Heart right ventricle (tissue), 16 donors: ENCODE measurements around the gene NELL2. TPM values are rescaled to one million over a fixed set of nuclear protein-coding genes. Genes with fewer than 3 reads are reported as not detected.
"Not testable (repeated sequence)": the region's sequence is repeated elsewhere in the genome, so short reads cannot be mapped to it uniquely, and the experiment has no call there.

Source experiments
- ATAC-seq, 8 donors: fragments of 200-7000 bp; cut with Tn5 transposase; one replicate each; pipeline ENCODE4 v1.9.1; 2020; ENCODE audit warnings: mild to moderate bottlenecking in 8 of 8, moderate library complexity in 8 of 8, moderate number of reproducible peaks in 1 of 8
- DNase-seq, 2 donors: peaks; one replicate each; pipeline ENCODE4 v3.0.0-alpha.2; 2020
- H3K27ac ChIP-seq, 10 donors: fragments of 200-600 bp; sonication (generic) in 2 of 10; one replicate each; pipeline versions ENCODE4 v1.5.0 to v1.8.0; 2020 to 2022; ENCODE audit warnings: mild to moderate bottlenecking in 3 of 10
- H3K27me3 ChIP-seq, 7 donors: fragments of 200-600 bp; one replicate each; pipeline ENCODE4 v1.8.0; 2021 to 2022; ENCODE audit warnings: mild to moderate bottlenecking in 2 of 7
- H3K36me3 ChIP-seq, 9 donors: fragments of 200-600 bp; sonication (generic) in 1 of 9; one replicate each; pipeline versions ENCODE4 v1.5.0 to v1.8.0; 2020 to 2022; ENCODE audit warnings: mild to moderate bottlenecking in 2 of 9
- H3K4me1 ChIP-seq, 9 donors: fragments of 200-600 bp; sonication (generic) in 1 of 9; one replicate each; pipeline versions ENCODE4 v1.5.0 to v1.8.0; 2020 to 2022; ENCODE audit warnings: mild to moderate bottlenecking in 4 of 9
- H3K4me3 ChIP-seq, 10 donors: fragments of 200-600 bp; sonication (generic) in 2 of 10; one replicate each; pipeline versions ENCODE4 v1.5.0 to v1.8.0; 2020 to 2022; ENCODE audit warnings: mild to moderate bottlenecking in 7 of 10, moderate library complexity in 2 of 10
- H3K9me3 ChIP-seq, 11 donors: fragments of 200-600 bp in 10 of 11; sonication (generic) in 2 of 11; one replicate each; pipeline versions ENCODE4 v1.5.0 to v1.8.0; 2013 to 2022; ENCODE audit warnings: mild to moderate bottlenecking in 2 of 11, control low read depth in 1 of 11, moderate library complexity in 1 of 11
- WGBS, 2 donors: extraction: QIAGEN DNeasy Blood & Tissue Kit; methylation state at CpG; one replicate each; pipeline ENCODE4 v1.1.7; 2013; ENCODE audit warnings: inconsistent platforms in 1 of 2; 5-methylcytosine and 5-hydroxymethylcytosine counted together
- intact Hi-C, 10 donors: fragments of 100-400 bp; cut with DNase I; formaldehyde crosslinking; loops; one replicate each; pipeline versions ENCODE4 v1.11.1 to v1.14.2; 2022
- polyA plus RNA-seq, 2 donors: library from polyadenylated mRNA; stranded (reverse); fragments of 200-250 nt; gene quantifications; one replicate each; pipeline ENCODE4 v1.2.3, GENCODE V29; 2013
- total RNA-seq, 10 donors: library from RNA; stranded (reverse); fragmentation: NEBNext Ultra II Directional in 3 of 10; extraction: Animal tissue kit (Norgen Biotek cat#: 25700) in 3 of 10; gene quantifications; one replicate each; pipeline versions ENCODE4 v1.2.1 to v1.2.4, GENCODE V29; 2021 to 2023
- TF ChIP-seq, protein P1 (sequence below), 9 donors: fragments of 200-600 bp; sonication (generic) in 2 of 9; IDR thresholded peaks; one replicate each; pipeline versions ENCODE4 v1.5.0 to v1.8.0; 2021 to 2022; ENCODE audit warnings: antibody characterized with exemption in 9 of 9, mild to moderate bottlenecking in 5 of 9, moderate library complexity in 1 of 9
- donor health status: Arrhythmogenic right ventricular cardiomyopathy.
- donor health status: ischemic (EF 13 %, LVEDD 7.1; RV severe dilation, severe dysfunction).
- donor health status: healthy with polysubstance abuse.
- donor health status: DM: no; HTN: yes; CAD: no.
- donor health status: DM: no; HTN: no; CAD: no.
- donor health status: ischemic (EF 25% LVEDD 6.9; RV normal size, moderate dysfunction).
- donor health status: ischemic (EF 25% LVEDD 5.7; RV mildly dilated, moderate dysfunction).
- donor health status: healthy.
- donor health status: DM: yes; HTN: yes; CAD: no.
- donor health status: Ischemic cardiomyopathy.
- donor health status: ischemic (EF 35%, LVEDD 5.7; RV mildly dilated, moderate dysfunction).
- donor health status: nonischemic (EF 11% LVEDD 7.7; RV severe dilation, severe dysfunction).
- donor health status: DM: yes; HTN: yes; CAD: no.
- donor health status: PGD.
- donor health status: ischemic (EF 29% LVEDD 5.4; RV normal size, mild dysfunction).
- donor health status: nonischemic (EF 23%, LVEDD 6.1; RV moderate dilation, normal function).

NELL2 gene
- total and polyA plus RNA-seq, 12 donors: 0.06 to 2.8 (median 0.46) TPM; not detected in 3

DNA sequence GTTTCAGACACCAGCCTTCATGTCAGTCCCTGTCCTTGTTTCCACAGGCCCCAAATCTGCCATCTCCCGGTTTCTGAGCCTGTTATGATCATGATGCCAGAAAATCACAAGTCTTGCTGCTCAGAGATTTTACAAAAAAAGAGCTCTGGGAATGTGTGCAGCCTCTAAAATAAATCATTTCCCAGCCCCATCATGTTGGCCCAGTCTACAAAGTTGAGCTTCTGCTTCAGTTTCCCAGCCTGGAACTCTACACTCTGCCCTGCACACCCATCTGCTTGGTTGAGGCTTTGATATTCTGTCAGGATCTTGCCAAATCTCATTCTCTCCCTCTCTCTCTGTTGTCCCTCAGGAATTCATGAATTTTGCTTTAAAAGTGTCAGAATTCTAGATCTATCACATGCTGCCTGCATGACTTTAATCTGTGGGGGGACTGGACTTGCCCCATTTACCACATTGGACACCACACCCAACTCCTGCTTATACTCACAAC lies 45.5 kb downstream of the NELL2 start:
- WGBS, 2 donors: 64 to 66% methylated on average over 1 of the region's 1 CpG
- H3K4me3 ChIP-seq: no peak overlapping the region

DNA sequence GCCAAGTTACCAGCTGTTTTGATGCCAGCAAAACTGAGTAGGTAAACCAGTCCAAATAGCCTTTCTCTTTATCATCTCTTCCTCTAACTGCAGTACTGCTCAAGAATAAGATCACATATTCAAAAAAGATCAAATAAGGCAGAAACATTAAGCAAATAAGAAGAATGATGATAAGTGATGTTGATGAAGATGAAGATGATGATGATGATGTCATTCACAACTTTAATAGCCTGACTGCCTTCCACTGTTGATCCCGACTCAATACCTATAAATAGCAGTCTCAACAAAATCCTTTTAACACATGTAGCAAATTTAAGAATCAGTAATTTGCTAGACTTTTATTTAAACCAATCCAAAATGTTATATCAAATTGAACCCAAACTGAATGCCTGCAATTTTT lies 47.1 kb downstream of the NELL2 start:
- 37 to 45% methylated on average over 1 of the region's 1 CpG for WGBS, 2 donors
- no peaks in the 10 kb centered on the region for H3K4me1 ChIP-seq
- no peaks in the 10 kb centered on the region for H3K36me3 ChIP-seq
- ATAC-seq: no peak
- H3K4me3 ChIP-seq: no peak overlapping the region
- no peak for DNase-seq
- H3K9me3 ChIP-seq: no peaks in the 10 kb centered on the region
- no peak overlapping the region for H3K27ac ChIP-seq
- H3K27me3 ChIP-seq: peaks cover 0 to 2% (median 0%) of the 10 kb centered on the region in 7 donors
- TF ChIP-seq, protein P1, sequence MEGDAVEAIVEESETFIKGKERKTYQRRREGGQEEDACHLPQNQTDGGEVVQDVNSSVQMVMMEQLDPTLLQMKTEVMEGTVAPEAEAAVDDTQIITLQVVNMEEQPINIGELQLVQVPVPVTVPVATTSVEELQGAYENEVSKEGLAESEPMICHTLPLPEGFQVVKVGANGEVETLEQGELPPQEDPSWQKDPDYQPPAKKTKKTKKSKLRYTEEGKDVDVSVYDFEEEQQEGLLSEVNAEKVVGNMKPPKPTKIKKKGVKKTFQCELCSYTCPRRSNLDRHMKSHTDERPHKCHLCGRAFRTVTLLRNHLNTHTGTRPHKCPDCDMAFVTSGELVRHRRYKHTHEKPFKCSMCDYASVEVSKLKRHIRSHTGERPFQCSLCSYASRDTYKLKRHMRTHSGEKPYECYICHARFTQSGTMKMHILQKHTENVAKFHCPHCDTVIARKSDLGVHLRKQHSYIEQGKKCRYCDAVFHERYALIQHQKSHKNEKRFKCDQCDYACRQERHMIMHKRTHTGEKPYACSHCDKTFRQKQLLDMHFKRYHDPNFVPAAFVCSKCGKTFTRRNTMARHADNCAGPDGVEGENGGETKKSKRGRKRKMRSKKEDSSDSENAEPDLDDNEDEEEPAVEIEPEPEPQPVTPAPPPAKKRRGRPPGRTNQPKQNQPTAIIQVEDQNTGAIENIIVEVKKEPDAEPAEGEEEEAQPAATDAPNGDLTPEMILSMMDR (IDR thresholded peaks at IDR 0.05): no peak
- intact Hi-C loops: no loop called here

More for the DNA sequence above, 45.5 kb downstream of the NELL2 start:
- TF ChIP-seq, protein P1 (IDR thresholded peaks at IDR 0.05): no peak
- Histone ChIP-seq H3K27me3 (peaks cover 0 to 2% (median 0%) of the 10 kb centered on the region in 7 donors), H3K9me3 (no peaks in the 10 kb centered on the region), H3K36me3 (no peaks in the 10 kb centered on the region), H3K27ac (no peak overlapping the region), H3K4me1 (no peaks in the 10 kb centered on the region)
- DNase-seq (no peak), ATAC-seq (no peak)
- intact Hi-C loops: no loop called here

DNA sequence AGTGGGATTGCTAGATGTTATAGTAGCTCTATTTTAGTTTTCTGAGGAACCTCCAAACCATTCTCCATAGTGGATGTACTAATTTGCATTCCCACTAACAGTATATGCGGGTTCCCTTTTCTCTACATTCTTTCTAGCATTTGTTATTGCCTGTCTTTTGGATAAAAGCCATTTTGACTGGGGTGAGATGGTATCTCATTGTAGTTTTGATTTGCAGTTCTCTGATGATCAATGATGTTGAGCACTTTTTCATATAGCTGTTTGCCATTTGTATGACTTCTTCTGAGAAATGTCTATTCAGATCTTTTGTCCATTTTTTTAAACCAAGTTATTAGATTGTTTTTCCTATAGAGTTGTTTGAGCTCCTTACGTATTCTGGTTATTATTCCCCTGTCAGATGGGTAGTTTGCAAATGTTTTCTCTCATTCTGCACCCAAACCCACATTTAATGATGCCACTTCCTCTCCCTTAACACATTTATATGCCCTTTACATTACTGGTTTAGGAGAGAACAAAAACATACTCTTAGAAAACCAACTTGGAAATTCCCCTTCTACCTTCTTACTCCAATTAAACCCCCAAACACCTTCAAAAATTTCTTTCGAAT lies 48.2 kb downstream of the NELL2 start:
- ATAC-seq (no peak), DNase-seq (no peak)
- Histone ChIP-seq H3K4me1 (no peaks in the 10 kb centered on the region), H3K27ac (peak overlapping the region in 1 of 10 donors; percentile 40), H3K36me3 (no peaks in the 10 kb centered on the region), H3K9me3 (no peaks in the 10 kb centered on the region), H3K4me3 (no peak overlapping the region), H3K27me3 (peaks cover 0 to 2% (median 0%) of the 10 kb centered on the region in 7 donors)
- WGBS, 2 donors: 70 to 83% methylated on average over 3 of the region's 3 CpGs
- TF ChIP-seq, protein P1 (IDR thresholded peaks at IDR 0.05): no peak
- intact Hi-C loops: no loop called here

DNA sequence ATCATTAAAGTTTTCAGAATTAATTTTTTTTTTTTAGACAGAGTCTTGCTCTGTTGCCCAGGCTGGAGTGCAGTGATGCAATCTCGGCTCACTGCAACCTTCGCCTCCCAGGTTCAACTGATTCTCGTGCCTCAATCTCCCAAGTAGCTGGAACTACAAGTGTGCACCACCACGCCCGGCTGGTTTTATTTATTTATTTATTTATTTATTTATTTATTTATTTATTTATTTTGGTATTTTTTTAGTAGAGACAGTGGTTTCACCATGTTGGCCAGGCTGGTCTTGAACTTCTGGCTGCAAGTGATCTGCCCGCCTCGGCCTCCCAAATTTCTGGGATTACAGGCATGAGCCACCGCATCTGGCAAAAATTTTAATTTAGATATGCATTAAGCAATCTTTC lies 54.4 kb downstream of the NELL2 start:
- H3K27ac ChIP-seq, intact Hi-C loops, H3K27me3 ChIP-seq, H3K9me3 ChIP-seq, H3K4me3 ChIP-seq, H3K4me1 ChIP-seq, H3K36me3 ChIP-seq, DNase-seq, ATAC-seq: not testable (repeated sequence)
- WGBS, 2 donors: 93 to 96% methylated on average over 8 of the region's 8 CpGs

DNA sequence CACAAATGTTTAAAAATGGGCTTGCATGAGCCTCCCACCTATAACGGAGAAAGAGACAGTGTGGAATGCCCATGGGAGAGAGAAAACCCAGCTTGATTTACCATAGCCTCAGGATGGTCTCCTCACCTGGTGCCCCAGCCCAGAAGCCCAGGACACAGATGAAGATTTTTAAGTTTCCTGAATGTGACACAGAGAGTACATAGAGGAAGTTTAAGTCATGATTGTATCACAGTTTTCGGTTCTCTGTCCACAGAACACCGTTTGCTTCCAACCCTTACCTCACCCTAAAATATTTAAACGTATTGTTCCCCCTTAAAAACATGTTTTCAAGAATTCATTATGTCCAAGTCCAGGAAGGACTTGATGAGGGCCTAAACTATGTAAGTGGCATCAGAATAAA lies 56.2 kb downstream of the NELL2 start:
- H3K27ac ChIP-seq: no peak overlapping the region
- TF ChIP-seq, protein P1 (IDR thresholded peaks at IDR 0.05): no peak
- intact Hi-C loops: no loop called here

More for the DNA sequence above, 56.2 kb downstream of the NELL2 start:
- WGBS, 2 donors: 76 to 80% methylated on average over 4 of the region's 4 CpGs
- Histone ChIP-seq H3K4me1 (no peaks in the 10 kb centered on the region), H3K9me3 (no peaks in the 10 kb centered on the region), H3K27me3 (no peaks in the 10 kb centered on the region), H3K4me3 (no peak overlapping the region), H3K36me3 (no peaks in the 10 kb centered on the region)
- DNase-seq (no peak), ATAC-seq (no peak)
